H9 (cell line): ENCODE data around the gene CRK. TPM values are rescaled to one million over a fixed set of nuclear protein-coding genes. Genes with fewer than 3 reads are reported as not detected.

Source experiments
- DNase-seq: peaks from one replicate; pipeline ENCODE4 v3.0.0-alpha.2; 2017
- H2AFZ ChIP-seq: one replicate; pipeline ENCODE4 v1.6.1; 2013; ENCODE audit warnings: mild to moderate bottlenecking, low read length, control low read depth, moderate library complexity
- H2AK5ac ChIP-seq: 2 replicates; pipeline ENCODE4 v1.6.1; 2013; ENCODE audit warnings: low read length, control low read depth, mixed read lengths; ENCODE audit not compliant: insufficient read length
- H2BK120ac ChIP-seq: one replicate; pipeline ENCODE4 v1.6.1; 2013; ENCODE audit warnings: low read depth, mild to moderate bottlenecking, low read length, control low read depth, inconsistent platforms; ENCODE audit not compliant: poor library complexity, severe bottlenecking
- H2BK12ac ChIP-seq: 2 replicates; pipeline ENCODE4 v1.6.1; 2013; ENCODE audit warnings: low read length, control low read depth, mixed read lengths, low read depth; ENCODE audit not compliant: insufficient read length
- H2BK15ac ChIP-seq: 2 replicates; pipeline ENCODE4 v1.6.1; 2013; ENCODE audit warnings: low read depth, low read length, control low read depth
- H2BK20ac ChIP-seq: one replicate; pipeline ENCODE4 v1.6.1; 2013; ENCODE audit warnings: low read depth, mild to moderate bottlenecking, low read length, control low read depth, inconsistent platforms; ENCODE audit not compliant: poor library complexity, severe bottlenecking
- H2BK5ac ChIP-seq: 2 replicates; pipeline ENCODE4 v1.6.1; 2013; ENCODE audit warnings: low read length, control low read depth, mixed read lengths; ENCODE audit not compliant: insufficient read length
- H3K14ac ChIP-seq: 2 replicates; pipeline ENCODE4 v1.6.1; 2013; ENCODE audit warnings: low read length, control low read depth; ENCODE audit not compliant: insufficient read depth
- H3K18ac ChIP-seq: 2 replicates; pipeline ENCODE4 v1.6.1; 2013; ENCODE audit warnings: low read depth, mild to moderate bottlenecking, mixed read lengths, low read length, control low read depth; ENCODE audit not compliant: insufficient read length
- H3K23ac ChIP-seq: 2 replicates; pipeline ENCODE4 v1.6.1; 2013; ENCODE audit warnings: low read length, control low read depth, mixed read lengths, low read depth; ENCODE audit not compliant: insufficient read length
- H3K23me2 ChIP-seq: 2 replicates; pipeline ENCODE4 v1.6.1; 2013; ENCODE audit warnings: low read depth, mild to moderate bottlenecking, mixed read lengths, low read length, control low read depth; ENCODE audit not compliant: insufficient read length, poor library complexity, severe bottlenecking
- H3K27ac ChIP-seq: 2 replicates; pipeline ENCODE4 v1.5.1; 2013; ENCODE audit warnings: low read length, control low read depth, mixed read lengths, low read depth; ENCODE audit not compliant: insufficient read length
- H3K27me3 ChIP-seq: 2 replicates; pipeline ENCODE4 v1.6.1; 2013; ENCODE audit warnings: low read length, control low read depth, inconsistent platforms; ENCODE audit not compliant: insufficient read depth
- H3K4ac ChIP-seq: 2 replicates; pipeline ENCODE4 v1.6.1; 2013; ENCODE audit warnings: low read depth, mild to moderate bottlenecking, control low read depth, inconsistent platforms, low read length, moderate library complexity
- H3K4me1 ChIP-seq: 2 replicates; pipeline ENCODE4 v1.6.1; 2013; ENCODE audit warnings: low read length, control low read depth, inconsistent platforms; ENCODE audit not compliant: insufficient read depth
- H3K4me2 ChIP-seq: 2 replicates; pipeline ENCODE4 v1.6.1; 2013; ENCODE audit warnings: low read length, control low read depth, mixed read lengths; ENCODE audit not compliant: insufficient read length, insufficient read depth
- H3K56ac ChIP-seq: 2 replicates; pipeline ENCODE4 v1.6.1; 2013; ENCODE audit warnings: low read depth, mild to moderate bottlenecking, mixed read lengths, low read length, control low read depth; ENCODE audit not compliant: insufficient read length
- H3K79me1 ChIP-seq: 2 replicates; pipeline ENCODE4 v1.6.1; 2013; ENCODE audit warnings: low read depth, mild to moderate bottlenecking, moderate library complexity, low read length, control low read depth, inconsistent platforms; ENCODE audit not compliant: insufficient read depth, poor library complexity, severe bottlenecking
- H3K79me2 ChIP-seq: 2 replicates; pipeline ENCODE4 v1.6.1; 2013; ENCODE audit warnings: low read length, control low read depth, inconsistent platforms; ENCODE audit not compliant: insufficient read depth
- H3K9ac ChIP-seq: 2 replicates; pipeline ENCODE4 v1.6.1; 2013; ENCODE audit warnings: low read length, control low read depth, mixed read lengths; ENCODE audit not compliant: insufficient read length; ENCODE audit errors: extremely low read depth
- H3K9me3 ChIP-seq: one replicate; pipeline ENCODE4 v1.6.1; 2013; ENCODE audit warnings: low read depth, low read length, inconsistent platforms; ENCODE audit not compliant: control insufficient read depth
- H3T11ph ChIP-seq: one replicate; pipeline ENCODE4 v1.6.1; 2013; ENCODE audit warnings: mild to moderate bottlenecking, low read length, control low read depth, inconsistent platforms
- H4K20me1 ChIP-seq: one replicate; pipeline ENCODE4 v1.6.1; 2013; ENCODE audit not compliant: control insufficient read depth, insufficient read length, insufficient read depth
- H4K5ac ChIP-seq: 2 replicates; pipeline ENCODE4 v1.6.1; 2013; ENCODE audit warnings: low read depth, mild to moderate bottlenecking, mixed read lengths, low read length, control low read depth; ENCODE audit not compliant: insufficient read length
- H4K8ac ChIP-seq: replicated peaks from 2 replicates; pipeline ENCODE4 v1.6.1; 2013; ENCODE audit warnings: low read length, control low read depth, mixed read lengths, low read depth; ENCODE audit not compliant: insufficient read length
- H4K91ac ChIP-seq: 2 replicates; pipeline ENCODE4 v1.6.1; 2013; ENCODE audit warnings: low read depth, mild to moderate bottlenecking, moderate library complexity, mixed read lengths, low read length, control low read depth; ENCODE audit not compliant: insufficient read length
- H3K27ac Mint-ChIP-seq, 3 experiments: 2 replicates in 2 of 3; 3 replicates in 1 of 3; pipeline ENCODE4 v1.8.0; 2020 to 2021; ENCODE audit warnings: mixed read lengths in 3 of 3, mild to moderate bottlenecking in 1 of 3, moderate library complexity in 1 of 3
- H3K27me3 Mint-ChIP-seq: 2 replicates; pipeline ENCODE4 v1.8.0; 2021; ENCODE audit warnings: low read depth, mild to moderate bottlenecking, moderate library complexity, mixed read lengths
- H3K36me3 Mint-ChIP-seq, 3 experiments: 2 replicates in 2 of 3; 3 replicates in 1 of 3; pipeline ENCODE4 v1.8.0; 2020 to 2021; ENCODE audit warnings: low read depth in 3 of 3, mixed read lengths in 3 of 3; ENCODE audit not compliant: insufficient read depth in 1 of 3
- H3K4me1 Mint-ChIP-seq, 2 experiments: 2 replicates each; pipeline ENCODE4 v1.8.0; 2020; ENCODE audit warnings: mixed read lengths in 2 of 2
- H3K4me3 Mint-ChIP-seq, 2 experiments: 2 replicates in 1 of 2; 3 replicates in 1 of 2; pipeline ENCODE4 v1.8.0; 2020 to 2021; ENCODE audit warnings: mild to moderate bottlenecking in 2 of 2, mixed read lengths in 2 of 2, moderate library complexity in 1 of 2
- H3K9me3 Mint-ChIP-seq, 2 experiments: 2 replicates in 1 of 2; 3 replicates in 1 of 2; pipeline ENCODE4 v1.8.0; 2020; ENCODE audit warnings: mild to moderate bottlenecking in 2 of 2, mixed read lengths in 2 of 2, moderate library complexity in 1 of 2
- WGBS: extraction: QIAGEN DNeasy Blood & Tissue Kit; methylation state at CpG from one replicate; pipeline ENCODE4 v1.1.7; 2013; ENCODE audit warnings: missing lambda C conversion rate, low lambda C conversion rate, mixed read lengths; ENCODE audit not compliant: insufficient read length; ENCODE audit errors: extremely low coverage; 5-methylcytosine and 5-hydroxymethylcytosine counted together
- total RNA-seq: library from RNA; stranded (reverse); gene quantifications from 2 replicates; pipeline ENCODE4 v1.2.1, GENCODE V29; 2021
- TF ChIP-seq, protein P1 (sequence below): fragments of 200-600 bp; sonication (generic); conservative IDR thresholded peaks from 3 replicates; pipeline ENCODE4 v1.8.0; 2021; ENCODE audit warnings: antibody characterized with exemption, mild to moderate bottlenecking

Gene CRK
- total RNA-seq, 1 experiment from 2014 or later, result 58.9 TPM

- H2BK20ac ChIP-seq, result no peak overlapping the region
- no peaks in the 10 kb centered on the region for H3K23me2 ChIP-seq
- H2BK15ac ChIP-seq, result no peak overlapping the region
- no peak overlapping the region for H3K18ac ChIP-seq
- H2BK12ac ChIP-seq, result no peak overlapping the region
- no peak overlapping the region for H3T11ph ChIP-seq
- Mint-ChIP-seq H3K27me3 (no peaks in the 10 kb centered on the region), H3K9me3 (no peaks in the 10 kb centered on the region), H3K4me1 (peaks cover 3 to 6% of the 10 kb centered on the region in 2 experiments; a peak in 1 of 4 replicates), H3K27ac (no peak overlapping the region), H3K4me3 (no peak overlapping the region), H3K36me3 (peaks cover 0 to 31% (median 18%) of the 10 kb centered on the region in 3 experiments; a peak in 5 of 7 replicates)
- no peaks in the 10 kb centered on the region for H3K4me1 ChIP-seq
- no peak overlapping the region for H4K5ac ChIP-seq
- H2BK5ac ChIP-seq, result no peak overlapping the region
- H4K20me1 ChIP-seq, result no peaks in the 10 kb centered on the region
- no peak overlapping the region for H4K8ac ChIP-seq
- no peaks in the 10 kb centered on the region for H3K27me3 ChIP-seq
- H3K27ac ChIP-seq, result no peak overlapping the region
- H4K91ac ChIP-seq, result no peak overlapping the region
- H3K23ac ChIP-seq, result no peak overlapping the region
- H3K4ac ChIP-seq, result no peak overlapping the region
- TF ChIP-seq, protein P1, sequence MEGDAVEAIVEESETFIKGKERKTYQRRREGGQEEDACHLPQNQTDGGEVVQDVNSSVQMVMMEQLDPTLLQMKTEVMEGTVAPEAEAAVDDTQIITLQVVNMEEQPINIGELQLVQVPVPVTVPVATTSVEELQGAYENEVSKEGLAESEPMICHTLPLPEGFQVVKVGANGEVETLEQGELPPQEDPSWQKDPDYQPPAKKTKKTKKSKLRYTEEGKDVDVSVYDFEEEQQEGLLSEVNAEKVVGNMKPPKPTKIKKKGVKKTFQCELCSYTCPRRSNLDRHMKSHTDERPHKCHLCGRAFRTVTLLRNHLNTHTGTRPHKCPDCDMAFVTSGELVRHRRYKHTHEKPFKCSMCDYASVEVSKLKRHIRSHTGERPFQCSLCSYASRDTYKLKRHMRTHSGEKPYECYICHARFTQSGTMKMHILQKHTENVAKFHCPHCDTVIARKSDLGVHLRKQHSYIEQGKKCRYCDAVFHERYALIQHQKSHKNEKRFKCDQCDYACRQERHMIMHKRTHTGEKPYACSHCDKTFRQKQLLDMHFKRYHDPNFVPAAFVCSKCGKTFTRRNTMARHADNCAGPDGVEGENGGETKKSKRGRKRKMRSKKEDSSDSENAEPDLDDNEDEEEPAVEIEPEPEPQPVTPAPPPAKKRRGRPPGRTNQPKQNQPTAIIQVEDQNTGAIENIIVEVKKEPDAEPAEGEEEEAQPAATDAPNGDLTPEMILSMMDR, result no peak
- H3K14ac ChIP-seq, result no peak overlapping the region
- no peak for DNase-seq
- no peak overlapping the region for H3K9ac ChIP-seq
- H3K4me2 ChIP-seq, result no peak overlapping the region
- no peak overlapping the region for H2AFZ ChIP-seq
- no peak overlapping the region for H3K56ac ChIP-seq
- no peak overlapping the region for H2BK120ac ChIP-seq
- WGBS, result no CpG with 5 or more reads among the region's 3 CpGs
- H3K9me3 ChIP-seq, result no peaks in the 10 kb centered on the region
- H2AK5ac ChIP-seq, result no peak overlapping the region
- no peaks in the 10 kb centered on the region for H3K79me2 ChIP-seq
- no peaks in the 10 kb centered on the region for H3K79me1 ChIP-seq
Observed at GRCh38 chr17:1504866-1505265, 48.8 kb upstream of the CRK start.
